ENCODE data around the gene CCR8. TPM values are rescaled to one million over a fixed set of nuclear protein-coding genes. Genes with fewer than 3 reads are reported as not detected.
A peak's percentile ranks its signal among the peaks of the same experiment; 100 is the strongest.

The CCR8 gene
- total RNA-seq, 1 experiment from 2014 or later, result not detected

DNA sequence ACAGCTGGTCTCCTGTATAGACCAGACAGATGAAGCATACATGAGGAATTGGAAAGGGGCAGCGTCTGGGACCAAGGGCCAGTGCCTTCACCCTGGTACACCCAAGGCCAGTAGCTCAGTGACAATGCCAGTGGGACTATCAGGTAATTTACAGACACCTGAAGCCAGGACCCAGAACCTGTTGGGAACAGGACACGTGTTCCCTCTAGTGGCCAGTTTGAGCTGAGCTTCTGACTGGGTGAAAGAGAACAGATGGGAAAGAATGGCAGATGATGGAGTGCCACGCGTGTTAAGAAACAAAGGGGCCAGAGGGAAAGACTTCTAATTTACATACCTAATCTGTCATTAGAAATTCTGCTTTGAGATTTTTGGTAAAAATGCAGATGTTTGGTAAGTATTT, 48.6 kb downstream of the CCR8 start:
- in situ Hi-C loops (cut with HindIII; ENCODE audit: low pct_unique_long_range_greater_than_20kb, low sequenced_read_pairs), result no loop called here
- peak; percentile 21 for DNase-seq (ENCODE audit: low read depth)

GRCh38 chr3:39378957-39379777, 49.7 kb downstream of the CCR8 start:
- DNase-seq (ENCODE audit: low read depth), result no peak
- in situ Hi-C loops (cut with HindIII; ENCODE audit: low pct_unique_long_range_greater_than_20kb, low sequenced_read_pairs), result no loop called here

GRCh38 chr3:39379778-39380155, 50.3 kb downstream of the CCR8 start:
- in situ Hi-C loops (cut with HindIII; ENCODE audit: low pct_unique_long_range_greater_than_20kb, low sequenced_read_pairs), result no loop called here

DNA sequence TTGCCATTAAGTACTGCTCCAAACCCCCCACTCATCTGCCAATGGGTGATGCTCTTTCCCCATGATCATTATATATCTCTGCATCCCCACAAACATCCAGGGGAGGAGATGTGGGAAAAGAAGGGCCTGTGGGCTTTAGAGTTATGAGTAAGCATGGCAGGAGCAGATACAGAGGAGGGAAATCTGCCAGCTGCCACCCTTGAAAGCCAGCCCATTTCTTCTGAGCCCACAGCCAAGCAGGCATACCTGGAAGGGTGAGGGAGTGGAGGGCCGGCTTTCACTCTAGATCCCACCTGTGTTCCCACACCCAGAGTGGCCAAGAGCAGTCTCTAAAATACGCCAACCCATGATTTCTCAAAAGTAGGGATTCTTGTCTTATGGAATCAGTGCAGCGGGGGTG, 51.9 kb downstream of the CCR8 start:
- in situ Hi-C loops (cut with HindIII; ENCODE audit: low pct_unique_long_range_greater_than_20kb, low sequenced_read_pairs), result no loop called here
- no peak for DNase-seq (ENCODE audit: low read depth)

More at GRCh38 chr3:39379778-39380155, 50.3 kb downstream of the CCR8 start:
- DNase-seq (ENCODE audit: low read depth), result no peak

Other genes with a start within 250 kb of the CCR8 start
- gene GORASP1, start 222.1 kb upstream of the CCR8 start, total RNA-seq (2014; rRNA removed; shearing (Covaris generic); ENCODE audit: low replicate concordance), result 26.8 and 33.3 TPM in 2 replicates
- 0.54 and 0.96 TPM in 2 replicates for gene TTC21A, start 222.0 kb upstream of the CCR8 start, total RNA-seq (2014; rRNA removed; shearing (Covaris generic); ENCODE audit: low replicate concordance)
- 6.5 and 7.4 TPM in 2 replicates for gene CSRNP1, start 176.1 kb upstream of the CCR8 start, total RNA-seq (2014; rRNA removed; shearing (Covaris generic); ENCODE audit: low replicate concordance)
- gene XIRP1, start 137.1 kb upstream of the CCR8 start, total RNA-seq (2014; rRNA removed; shearing (Covaris generic); ENCODE audit: low replicate concordance), result not detected in 2 replicates
- 0.06 TPM in 1 of 2 replicates, not detected in the other for gene CX3CR1, start 49.7 kb upstream of the CCR8 start, total RNA-seq (2014; rRNA removed; shearing (Covaris generic); ENCODE audit: low replicate concordance)
- gene SLC25A38, start 53.7 kb downstream of the CCR8 start, total RNA-seq (2014; rRNA removed; shearing (Covaris generic); ENCODE audit: low replicate concordance), result 18.1 and 35.4 TPM in 2 replicates
- 942 and 1,136 TPM in 2 replicates for gene RPSA, start 77.0 kb downstream of the CCR8 start, total RNA-seq (2014; rRNA removed; shearing (Covaris generic); ENCODE audit: low replicate concordance)
- gene MOBP, start 138.0 kb downstream of the CCR8 start, total RNA-seq (2014; rRNA removed; shearing (Covaris generic); ENCODE audit: low replicate concordance), result not detected in 2 replicates